Left cardiac atrium (tissue), 4 donors: ENCODE results near the gene SOHLH2. TPM values are rescaled to one million over a fixed set of nuclear protein-coding genes. Genes with fewer than 3 reads are reported as not detected.

Experiments used
- ATAC-seq, 2 donors: fragments of 200-7000 bp; cut with Tn5 transposase; one replicate each; pipeline ENCODE4 v1.9.1; 2020; ENCODE audit warnings: mild to moderate bottlenecking in 2 of 2, moderate library complexity in 2 of 2
- DNase-seq: peaks from one replicate; pipeline ENCODE4 v3.0.0-alpha.2; 2020
- intact Hi-C, 2 donors: fragments of 100-400 bp; cut with DNase I; formaldehyde crosslinking; loops; one replicate each; pipeline versions ENCODE4 v1.14.1 to v1.15.1; 2022 to 2023
- total RNA-seq, 2 donors: library from RNA; stranded (reverse); fragmentation: NEBNext Ultra II Directional; extraction: Animal tissue kit (Norgen Biotek cat#: 25700); gene quantifications; one replicate each; pipeline ENCODE4 v1.2.1, GENCODE V29; 2021
- donor health status: DM: no; HTN: yes; CAD: no.
- donor health status: DM: no; HTN: yes; CAD: no; lungs with severe emphysema.
- donor health status: DM: yes; HTN: yes; CAD: no.
- donor health status: Dilated cardiomyopathy.

SOHLH2 gene
- total RNA-seq, 2 donors from 2014 or later, result 0.24 TPM; not detected in 1

DNA sequence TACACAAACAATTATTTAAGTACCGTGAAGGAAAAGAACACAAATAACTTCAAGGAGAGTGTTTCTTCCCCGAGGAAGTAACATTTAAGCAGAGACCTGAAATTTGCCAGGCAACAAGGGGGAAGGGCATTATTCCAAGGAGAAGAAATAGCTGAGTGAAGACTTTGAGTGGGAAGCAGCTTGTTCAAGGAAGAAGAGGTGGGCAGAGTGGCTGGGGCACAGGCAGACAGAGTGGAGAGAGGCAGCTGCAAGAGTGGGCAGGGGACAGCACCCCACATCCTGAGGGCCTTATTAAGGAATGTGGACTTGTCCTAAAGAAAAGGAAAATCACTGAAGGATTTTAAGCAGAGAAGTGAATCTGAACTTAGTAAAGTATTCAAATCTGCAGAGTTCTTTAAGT, 78.5 kb downstream of the SOHLH2 start:
- no peak for ATAC-seq
- DNase-seq, result no peak
- intact Hi-C loops, result no loop called here

DNA sequence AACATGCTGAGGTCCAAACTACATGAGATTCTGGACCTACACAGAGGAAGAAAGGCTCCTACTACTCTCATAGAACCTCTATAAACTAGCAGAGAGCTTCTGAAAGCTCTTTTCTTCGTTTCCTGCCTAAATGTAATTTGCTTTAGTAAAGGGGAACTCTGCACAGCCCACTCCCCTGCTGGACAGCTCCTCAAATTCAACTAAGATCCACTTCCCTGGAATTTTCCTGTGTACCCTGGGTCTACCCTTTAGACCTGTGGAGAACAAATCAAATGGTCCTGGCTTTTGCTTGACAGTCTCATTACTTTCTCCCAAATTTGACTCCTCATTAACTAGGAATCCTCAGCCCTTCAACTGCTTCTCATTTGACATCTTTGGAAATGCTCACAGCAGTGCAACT, 79.7 kb downstream of the SOHLH2 start:
- no peak for DNase-seq
- intact Hi-C loops, result no loop called here
- ATAC-seq, result no peak

DNA sequence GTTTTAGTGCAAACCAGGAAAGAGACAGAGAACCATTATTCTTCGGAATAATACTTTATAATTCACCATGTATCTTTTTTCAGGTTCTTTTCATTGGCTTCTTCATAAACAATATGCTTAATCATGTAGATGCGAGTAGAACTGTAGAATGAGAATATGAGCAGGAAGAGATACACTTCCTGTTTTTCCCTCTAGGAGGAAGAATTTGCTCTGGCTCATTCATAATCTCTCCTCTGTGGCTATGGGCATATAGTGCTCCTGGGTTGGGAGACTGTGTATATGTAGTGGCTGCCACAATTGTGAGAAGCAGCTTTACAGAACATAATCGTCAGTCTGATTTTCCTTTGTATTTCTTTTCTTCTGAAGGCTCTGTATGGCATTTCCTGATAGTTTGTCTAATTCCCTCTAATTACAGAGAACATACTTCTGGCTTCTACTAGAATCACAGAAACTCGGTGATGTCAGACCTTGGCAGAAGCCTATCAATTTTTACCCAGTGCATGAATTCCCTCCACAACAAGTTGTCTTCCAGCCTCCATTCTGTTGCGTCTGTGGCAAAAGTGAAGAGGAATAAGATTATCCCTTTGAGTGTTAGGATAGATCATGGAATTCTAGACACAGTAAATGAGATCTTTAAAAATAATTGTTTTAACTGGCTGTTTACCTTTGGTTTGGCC, 80.3 kb downstream of the SOHLH2 start:
- intact Hi-C loops, result no loop called here
- no peak for ATAC-seq
- DNase-seq, result no peak

DNA sequence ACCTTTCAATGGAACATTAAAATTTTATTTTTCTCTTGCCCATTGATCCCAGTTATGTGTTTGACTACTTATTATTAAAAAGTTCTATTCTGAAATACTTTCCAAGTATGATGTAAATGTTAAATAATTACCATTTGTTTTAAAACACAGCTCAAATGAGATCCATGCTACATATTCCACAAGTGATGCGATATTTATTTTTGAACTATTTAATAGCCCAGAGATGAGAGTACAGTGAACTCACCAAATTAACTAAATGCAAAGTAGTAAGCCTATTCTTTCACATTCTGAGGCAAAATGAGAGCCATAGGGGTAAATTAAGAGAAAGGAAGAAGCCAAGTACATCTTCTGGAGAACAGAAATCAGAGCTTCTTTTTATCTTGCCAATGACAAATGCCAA, 82.0 kb downstream of the SOHLH2 start:
- no peak for ATAC-seq
- DNase-seq, result no peak
- intact Hi-C loops, result no loop called here

DNA sequence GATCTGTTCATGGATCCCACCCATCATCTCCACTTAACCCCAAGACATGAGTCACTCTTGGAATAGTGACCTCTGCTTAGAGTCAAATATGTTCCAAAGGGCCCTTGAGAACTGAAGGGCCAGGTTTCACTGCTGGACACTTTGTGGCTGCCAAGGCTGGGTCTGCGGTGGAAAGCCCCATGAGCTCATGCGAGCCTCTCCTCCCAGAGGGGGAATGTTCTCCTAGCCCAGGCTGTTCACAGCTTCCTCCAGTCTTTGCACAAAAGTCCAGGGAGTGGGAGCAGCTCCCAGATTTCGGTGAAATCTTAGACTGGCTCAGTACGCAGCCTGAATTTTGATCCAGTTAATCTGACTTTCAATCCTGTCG, 82.4 kb downstream of the SOHLH2 start:
- DNase-seq, result peak; percentile 78
- intact Hi-C loops, result no loop called here
- ATAC-seq, result peak; percentile 75 to 89

DNA sequence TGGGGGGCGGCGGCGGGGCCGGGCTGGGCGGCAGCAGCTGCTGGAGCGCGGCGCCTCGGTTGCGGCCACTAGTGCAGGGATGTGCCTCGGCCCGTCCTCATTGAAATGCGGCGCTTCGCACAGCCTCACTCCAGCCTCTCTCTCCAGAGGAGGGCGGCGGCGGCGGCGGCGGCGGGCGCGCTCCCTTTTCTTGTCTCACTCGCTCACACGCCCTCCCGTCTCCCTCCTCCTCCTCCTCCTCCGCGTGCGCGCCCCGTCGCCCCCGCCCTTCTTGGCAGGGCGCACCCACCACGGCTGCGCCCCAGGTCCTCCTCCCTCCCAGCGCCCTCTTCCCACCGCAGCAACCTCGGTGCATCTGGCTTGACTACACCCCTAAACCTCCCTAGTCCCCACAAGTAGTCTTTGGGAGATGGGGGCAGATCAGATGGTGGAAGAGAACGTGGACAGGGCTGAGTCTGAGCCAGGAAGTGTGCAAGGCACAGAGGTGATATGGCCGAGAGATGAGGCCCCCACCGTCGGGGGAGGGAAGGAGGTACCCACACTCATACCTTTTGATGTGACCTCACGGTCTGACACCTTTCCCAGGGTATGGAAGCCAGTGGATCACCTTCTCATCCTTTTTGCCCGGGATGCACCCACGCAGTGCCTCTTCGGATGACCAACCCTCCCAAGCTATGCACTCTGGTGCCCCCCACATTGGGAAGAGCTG, 83.0 kb downstream of the SOHLH2 start, which contains the start of gene DCLK1:
DCLK1 (minus strand) TSS at position 161 of the 709 bp plus-strand sequence.
- intact Hi-C loops, result no loop called here
- peak; percentile 85 to 87 for ATAC-seq
- DNase-seq, result peak; percentile 77

DNA sequence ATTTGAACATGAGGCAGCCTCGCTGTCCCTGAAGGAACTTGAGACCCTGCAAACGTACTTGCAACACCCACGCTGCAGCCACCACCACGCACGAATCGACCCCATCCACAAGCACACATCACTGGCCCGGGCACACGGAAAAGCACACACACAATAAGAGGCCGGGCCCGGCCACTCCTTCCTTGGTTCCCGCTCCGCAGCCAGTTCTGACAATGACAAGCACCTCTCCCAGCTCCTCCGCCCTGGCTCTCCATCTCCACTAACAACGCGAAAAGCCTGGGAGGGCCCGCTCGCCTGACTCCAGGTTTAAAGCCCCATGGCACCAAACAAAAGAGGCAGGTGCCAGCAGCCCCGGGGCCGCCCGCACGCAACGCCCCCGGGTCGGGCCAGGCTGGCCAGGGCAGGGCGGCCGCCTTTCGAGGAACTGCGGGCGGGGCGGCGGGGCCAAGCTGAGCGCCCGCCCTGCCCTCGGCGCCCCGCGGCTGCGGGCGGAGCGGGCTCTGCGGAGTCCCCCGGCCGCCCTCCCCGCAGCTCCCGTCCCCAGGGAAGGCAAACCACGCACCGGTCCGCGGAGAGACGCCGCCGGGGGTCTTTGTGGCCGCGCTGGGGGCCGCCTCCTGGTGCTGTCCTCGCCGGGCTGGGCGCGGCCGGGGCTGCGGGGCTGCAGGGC, 83.7 kb downstream of the SOHLH2 start:
- DNase-seq, result peak; percentile 40
- peak; percentile 36 to 51 for ATAC-seq
- intact Hi-C loops, result no loop called here

DNA sequence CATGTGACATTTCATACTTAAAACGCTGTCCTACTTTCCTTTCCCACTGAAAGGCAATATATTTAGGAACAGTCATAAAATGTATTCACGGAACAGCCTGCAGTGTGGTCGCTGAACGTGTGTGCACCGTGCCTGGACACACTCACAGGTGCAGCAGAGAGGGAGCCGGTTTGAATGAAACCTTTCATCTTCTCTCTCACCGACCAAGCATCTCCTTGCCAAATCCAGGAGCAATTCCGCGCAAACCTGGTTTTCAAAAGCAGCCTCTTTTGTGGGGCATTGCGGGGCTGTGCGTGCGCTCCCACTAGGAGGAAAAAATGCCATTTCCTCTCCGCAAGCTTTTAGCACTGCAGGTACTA, 84.2 kb downstream of the SOHLH2 start:
- DNase-seq (no peak), ATAC-seq (no peak)
- intact Hi-C loops, result no loop called here

DNA sequence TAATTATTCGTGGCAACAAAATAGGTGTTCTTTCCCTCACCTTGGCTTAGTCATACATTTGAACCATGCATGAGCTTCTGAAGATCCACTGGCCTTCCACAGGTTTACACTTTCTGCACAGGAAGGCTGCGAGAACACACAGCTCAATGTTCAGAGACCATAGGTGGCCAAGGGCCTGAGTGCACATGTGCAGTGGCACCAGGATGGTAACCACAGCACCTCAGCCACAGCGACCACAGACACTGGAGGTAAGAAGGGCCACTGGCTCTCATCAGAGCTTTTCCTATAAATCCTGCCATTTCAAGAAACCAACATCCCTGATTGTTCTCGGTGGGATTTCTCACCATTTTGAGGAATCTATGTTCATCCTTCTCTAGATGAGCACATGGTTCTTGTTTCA, 84.8 kb downstream of the SOHLH2 start:
- ATAC-seq (no peak), DNase-seq (no peak)
- intact Hi-C loops, result no loop called here

DNA sequence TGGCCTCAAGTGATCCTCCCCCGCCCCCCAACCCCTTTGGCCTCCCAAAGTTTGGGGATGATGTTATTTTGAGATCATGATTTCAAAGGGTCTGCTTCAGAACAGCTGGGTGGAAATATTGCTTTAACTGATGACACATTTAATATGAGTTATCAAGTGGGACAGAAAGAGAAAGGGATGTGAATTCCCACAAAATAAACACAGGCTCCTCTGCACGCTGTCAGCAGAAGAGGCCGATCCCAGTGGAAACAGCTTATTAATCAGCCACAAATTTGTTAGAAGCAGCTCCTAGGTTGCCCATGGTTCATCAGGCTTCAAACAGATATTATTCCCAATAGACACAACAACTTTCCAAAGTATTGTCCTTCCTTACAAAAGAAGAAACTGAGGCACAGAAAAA, 87.9 kb downstream of the SOHLH2 start:
- intact Hi-C loops, result no loop called here
- DNase-seq (no peak), ATAC-seq (no peak)

DNA sequence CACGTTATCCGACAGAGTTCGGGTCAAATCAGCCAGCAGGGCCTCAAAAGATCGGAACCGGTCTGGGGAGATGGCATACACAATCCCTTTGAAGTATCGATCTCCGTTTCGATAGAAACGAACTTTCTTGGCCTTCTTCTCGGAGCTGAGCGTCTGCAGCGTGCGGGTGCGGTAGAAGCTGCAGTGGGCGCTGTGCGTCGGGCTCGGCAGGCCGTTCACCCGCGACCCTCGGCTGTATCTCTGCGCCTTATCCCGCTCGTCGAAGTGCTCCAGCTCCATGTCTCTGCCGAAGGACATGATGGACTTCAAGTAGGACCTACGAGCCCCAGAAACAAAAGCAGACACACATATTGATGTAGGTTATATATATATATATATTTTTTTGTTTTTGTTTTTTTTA, 88.5 kb downstream of the SOHLH2 start:
- intact Hi-C loops, result no loop called here
- DNase-seq, result no peak

DNA sequence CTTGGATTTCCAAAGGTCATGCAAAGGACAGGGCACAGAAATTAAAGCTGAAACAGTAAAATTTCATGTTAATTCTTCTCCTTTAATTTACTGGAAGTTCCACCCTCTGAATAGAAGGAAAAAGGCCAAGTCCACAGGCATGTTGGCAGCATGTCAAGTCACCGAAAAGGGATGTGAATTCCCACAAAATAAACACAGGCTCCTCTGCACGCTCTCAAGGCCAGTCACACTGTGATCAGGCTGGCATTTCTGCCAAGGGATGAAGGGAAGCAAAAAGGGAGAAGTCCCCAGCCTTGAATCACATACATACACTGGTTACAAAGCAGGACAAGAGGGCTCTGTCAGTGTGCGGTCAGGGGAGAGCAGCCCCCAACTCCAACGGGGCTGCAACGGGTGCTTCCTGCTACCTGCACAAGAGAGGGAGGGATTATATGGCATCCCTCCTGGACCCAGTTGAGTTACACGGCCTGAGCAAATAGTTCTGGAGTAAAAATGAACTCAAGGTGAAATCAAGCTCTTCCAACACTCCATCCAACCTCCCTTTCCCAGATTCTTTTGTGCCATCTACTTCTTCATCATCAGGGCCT, 90.0 kb downstream of the SOHLH2 start:
- intact Hi-C loops, result no loop called here
- peak; percentile 44 for DNase-seq
- peak in 1 of 2 donors; percentile 22 for ATAC-seq

More for the DNA sequence above, 88.5 kb downstream of the SOHLH2 start:
- no peak for ATAC-seq

Other genes with a start within 250 kb of the SOHLH2 start
- 10 to 100 TPM; 18.2 to 30.1 TPM for gene DCLK1, start 83.2 kb downstream of the SOHLH2 start, total RNA-seq
- 1 to 10 TPM in 1 of 2 donors, under 1 TPM in 1; 0.68 to 1.8 TPM for gene CCDC169, start 83.3 kb upstream of the SOHLH2 start, total RNA-seq
- gene SPART, start 131.8 kb upstream of the SOHLH2 start, total RNA-seq, result 10 to 100 TPM; 45.3 to 49.4 TPM
- gene CCNA1, start 217.9 kb upstream of the SOHLH2 start, total RNA-seq, result under 1 TPM in 1 of 2 donors, not detected in 1; 0.18 TPM